WI38 (cell line): ENCODE measurements around the gene NPHP1.
"Not testable (repeated sequence)": the region's sequence is repeated elsewhere in the genome, so short reads cannot be mapped to it uniquely, and the experiment has no call there.

Source experiments
- H3K4me3 ChIP-seq: 2 replicates; pipeline ENCODE4 v1.5.1; 2011; ENCODE audit warnings: low read depth, mild to moderate bottlenecking, control low read depth, low read length
- TF ChIP-seq, protein P1 (sequence below): IDR thresholded peaks from 2 replicates; pipeline ENCODE4 v1.5.1; 2012; ENCODE audit warnings: low read depth, mild to moderate bottlenecking, control low read depth, low read length

The NPHP1 gene

DNA sequence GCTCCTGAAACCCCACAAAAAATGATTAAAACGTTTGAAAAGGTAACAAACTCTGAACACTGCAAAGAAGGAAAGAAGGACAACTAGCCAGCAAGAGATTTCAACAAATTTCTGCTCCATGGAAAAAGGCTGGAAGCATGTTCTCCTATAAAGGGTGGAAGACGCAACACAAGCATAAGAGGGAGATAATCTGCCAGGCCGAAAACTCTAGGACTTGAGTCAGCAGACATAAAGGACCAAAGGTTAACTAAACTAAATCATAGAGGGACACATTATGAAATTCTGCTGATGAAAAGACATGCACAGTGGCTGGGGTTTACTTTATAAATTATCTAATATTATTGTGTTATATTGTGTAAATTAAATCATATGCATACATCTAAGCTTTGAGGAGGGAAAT lies 6.8 kb downstream of the NPHP1 start:
- H3K4me3 ChIP-seq, result no peak overlapping the region
- TF ChIP-seq, protein P1, sequence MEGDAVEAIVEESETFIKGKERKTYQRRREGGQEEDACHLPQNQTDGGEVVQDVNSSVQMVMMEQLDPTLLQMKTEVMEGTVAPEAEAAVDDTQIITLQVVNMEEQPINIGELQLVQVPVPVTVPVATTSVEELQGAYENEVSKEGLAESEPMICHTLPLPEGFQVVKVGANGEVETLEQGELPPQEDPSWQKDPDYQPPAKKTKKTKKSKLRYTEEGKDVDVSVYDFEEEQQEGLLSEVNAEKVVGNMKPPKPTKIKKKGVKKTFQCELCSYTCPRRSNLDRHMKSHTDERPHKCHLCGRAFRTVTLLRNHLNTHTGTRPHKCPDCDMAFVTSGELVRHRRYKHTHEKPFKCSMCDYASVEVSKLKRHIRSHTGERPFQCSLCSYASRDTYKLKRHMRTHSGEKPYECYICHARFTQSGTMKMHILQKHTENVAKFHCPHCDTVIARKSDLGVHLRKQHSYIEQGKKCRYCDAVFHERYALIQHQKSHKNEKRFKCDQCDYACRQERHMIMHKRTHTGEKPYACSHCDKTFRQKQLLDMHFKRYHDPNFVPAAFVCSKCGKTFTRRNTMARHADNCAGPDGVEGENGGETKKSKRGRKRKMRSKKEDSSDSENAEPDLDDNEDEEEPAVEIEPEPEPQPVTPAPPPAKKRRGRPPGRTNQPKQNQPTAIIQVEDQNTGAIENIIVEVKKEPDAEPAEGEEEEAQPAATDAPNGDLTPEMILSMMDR, result no peak

DNA sequence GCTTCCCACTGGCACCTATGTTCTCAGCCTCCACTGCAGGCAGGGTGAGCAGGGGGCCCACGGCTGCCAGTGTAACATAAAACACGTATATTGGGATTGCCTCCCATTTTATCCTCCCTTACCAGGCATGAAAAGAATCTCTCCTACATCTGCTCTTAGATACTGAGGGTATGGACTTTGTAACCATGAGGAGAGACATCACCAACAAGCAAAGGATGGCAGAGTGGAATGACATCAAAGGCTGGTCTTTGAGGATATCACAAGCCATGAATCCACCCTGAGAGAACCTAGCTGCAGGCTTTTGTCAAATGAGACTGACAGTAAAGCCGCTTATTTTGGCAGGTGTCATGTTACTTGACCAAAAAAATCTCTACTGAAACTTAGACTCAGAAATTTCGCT lies 7.4 kb downstream of the NPHP1 start:
- TF ChIP-seq, protein P1, result no peak
- H3K4me3 ChIP-seq, result no peak overlapping the region

DNA sequence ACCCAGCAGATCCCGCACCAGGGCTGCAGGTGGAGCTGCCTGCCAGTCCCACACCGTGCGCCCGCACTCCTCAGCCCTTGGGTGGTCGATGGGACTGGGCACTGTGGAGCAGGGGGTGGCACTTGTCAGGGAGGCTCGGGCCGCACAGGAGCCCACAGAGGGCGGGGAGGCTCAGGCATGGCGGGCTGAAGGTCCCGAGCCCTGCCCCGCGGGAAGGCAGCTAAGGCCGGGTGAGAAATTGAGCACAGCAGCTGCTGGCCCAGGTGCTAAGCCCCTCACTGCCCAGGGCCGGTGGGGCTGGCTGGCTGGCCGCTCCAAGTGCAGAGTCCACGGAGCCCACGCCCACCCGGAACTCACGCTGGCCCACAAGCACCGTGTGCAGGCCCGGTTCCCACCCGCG lies 14.6 kb downstream of the NPHP1 start:
- not testable (repeated sequence) for H3K4me3 ChIP-seq

- TF ChIP-seq, protein P1, result no peak
- no peak overlapping the region for H3K4me3 ChIP-seq
Measured at GRCh38 chr2:110182449-110182848, 22.4 kb downstream of the NPHP1 start.

DNA sequence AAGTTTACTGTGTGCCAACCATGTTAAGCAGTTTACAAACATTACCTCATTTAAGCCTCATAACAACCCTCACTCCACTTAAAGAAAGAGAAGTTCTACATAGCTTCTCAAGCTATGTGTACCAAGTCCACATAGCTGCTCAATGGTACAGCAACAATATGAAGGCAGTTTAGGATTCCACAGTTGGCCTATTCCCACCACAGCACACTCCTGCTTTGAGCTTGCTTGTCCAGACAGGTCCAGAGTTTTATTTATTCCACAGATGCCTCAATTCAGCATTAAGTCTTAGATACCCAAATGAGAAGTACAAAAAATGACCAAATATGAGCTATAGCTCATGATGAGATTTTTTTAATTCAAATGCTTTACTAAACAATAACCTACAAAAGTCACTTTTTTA lies 24.8 kb downstream of the NPHP1 start:
- no peak overlapping the region for H3K4me3 ChIP-seq
- TF ChIP-seq, protein P1, result no peak

GRCh38 chr2:110173523-110173922 lies 31.3 kb downstream of the NPHP1 start:
- TF ChIP-seq, protein P1, result no peak
- H3K4me3 ChIP-seq, result no peak overlapping the region

- H3K4me3 ChIP-seq, result no peak overlapping the region
- TF ChIP-seq, protein P1, result no peak
Measured at GRCh38 chr2:110172506-110172905, 32.3 kb downstream of the NPHP1 start.

GRCh38 chr2:110170102-110170501 lies 34.7 kb downstream of the NPHP1 start:
- TF ChIP-seq, protein P1, result no peak
- no peak overlapping the region for H3K4me3 ChIP-seq
